K562 (cell line): ENCODE measurements around the gene SLC38A10. TPM values are rescaled to one million over a fixed set of nuclear protein-coding genes. Genes with fewer than 3 reads are reported as not detected.

Experiments
- BMI1 ChIP-seq: fragments of 150-350 bp; IDR thresholded peaks from 2 replicates; pipeline ENCODE4 v1.6.1; 2014; ENCODE audit warnings: low read length
- HDAC6 ChIP-seq: IDR thresholded peaks from 2 replicates; pipeline ENCODE4 v1.6.1; 2012; ENCODE audit warnings: low read depth, mild to moderate bottlenecking, control low read depth, inconsistent platforms, low read length, moderate library complexity
- HMG20A ChIP-seq: fragments of 450-650 bp; formaldehyde crosslinking; conservative IDR thresholded peaks from 2 replicates; pipeline ENCODE4 v1.4.0; 2020; ENCODE audit warnings: mild to moderate bottlenecking, mixed read lengths
- MEIS2 ChIP-seq: fragments of 450-650 bp; IDR thresholded peaks from 2 replicates; pipeline ENCODE4 v1.6.1; 2014; ENCODE audit warnings: mild to moderate bottlenecking; ENCODE audit not compliant: partially characterized antibody
- NFE2 ChIP-seq: IDR thresholded peaks from 2 replicates; pipeline ENCODE4 v1.6.1; 2014; ENCODE audit warnings: antibody characterized with exemption, low read depth
- POLR2AphosphoS2 ChIP-seq: IDR thresholded peaks from 2 replicates; pipeline ENCODE4 v1.6.1; 2012; ENCODE audit warnings: low read length, improper control_type of control experiment
- POLR2B ChIP-seq: fragments of 450-650 bp; IDR thresholded peaks from 2 replicates; pipeline ENCODE4 v1.6.1; 2018; ENCODE audit warnings: low read depth; ENCODE audit not compliant: partially characterized antibody
- POLR3A ChIP-seq: IDR thresholded peaks from 2 replicates; pipeline ENCODE4 v1.6.1; 2011; ENCODE audit warnings: borderline replicate concordance, mild to moderate bottlenecking, moderate library complexity; ENCODE audit not compliant: insufficient read length, insufficient read depth; ENCODE audit errors: extremely low read depth
- RAD21 ChIP-seq, 2 experiments: fragments of 250-450 bp in 1 of 2; fragments of 450-650 bp in 1 of 2; sonication (Bioruptor Pico) in 1 of 2; formaldehyde crosslinking in 1 of 2; IDR thresholded peaks in 1 of 2; conservative IDR thresholded peaks in 1 of 2; 2 replicates each; pipeline versions ENCODE4 v1.4.0 to v1.8.0; 2020 to 2022; ENCODE audit warnings: mild to moderate bottlenecking in 2 of 2, moderate library complexity in 1 of 2
- RBBP5 ChIP-seq: fragments of 200-600 bp; sonication (generic); IDR thresholded peaks from 2 replicates; pipeline ENCODE4 v1.6.1; 2012; ENCODE audit warnings: borderline replicate concordance, mild to moderate bottlenecking, low read length, control low read depth, inconsistent platforms; ENCODE audit not compliant: insufficient read depth, poor library complexity, severe bottlenecking
- STAT5B ChIP-seq: fragments of 250-450 bp; sonication (Bioruptor Pico); IDR thresholded peaks from 2 replicates; pipeline ENCODE4 v1.8.0; 2021; ENCODE audit warnings: mild to moderate bottlenecking, inconsistent platforms
- ZBTB7A ChIP-seq: IDR thresholded peaks from 2 replicates; pipeline ENCODE4 v1.6.1; 2011; ENCODE audit warnings: low read depth, mild to moderate bottlenecking, low read length, moderate library complexity, borderline replicate concordance; ENCODE audit not compliant: control insufficient read depth
- ZNF239 ChIP-seq: fragments of 250-450 bp; sonication (Bioruptor Pico); IDR thresholded peaks from 2 replicates; pipeline ENCODE4 v1.4.0; 2020; ENCODE audit warnings: mild to moderate bottlenecking
- polyA plus RNA-seq, 8 experiments: library from polyadenylated mRNA; depleted of rRNA in 4 of 8; stranded (reverse) in 5 of 8; unstranded in 3 of 8; fragments of >200 nt; fragmentation: Nextera tagmentation in 2 of 8; fragmentation: Illumina TruSeq in 1 of 8; extraction: Ambion mirVana in 2 of 8; extraction: Trizol in 1 of 8; gene quantifications; 2 replicates each; pipeline versions ENCODE4 v1.2.1 to v1.2.3, GENCODE V29; 2011 to 2014; ENCODE audit warnings: inconsistent platforms in 1 of 8, missing spikeins in 1 of 8
- total RNA-seq, 7 experiments: library from RNA; depleted of rRNA in 6 of 7; stranded (reverse); fragments of >200 nt in 6 of 7; fragmentation: Illumina TruSeq in 2 of 7; extraction: Trizol in 2 of 7; gene quantifications; 2 replicates each; pipeline versions ENCODE4 v1.2.1 to v1.2.3, GENCODE V29; 2011 to 2021; ENCODE audit warnings: low replicate concordance in 1 of 7
- TF ChIP-seq, protein P1 (sequence below): fragments of 450-650 bp; IDR thresholded peaks from 2 replicates; pipeline ENCODE4 v1.6.1; 2016; ENCODE audit warnings: mild to moderate bottlenecking, moderate library complexity
- TF ChIP-seq, protein P2 (sequence below): sonication (generic); formaldehyde crosslinking; IDR thresholded peaks from 2 replicates; pipeline ENCODE4 v1.8.0; 2022; ENCODE audit warnings: mild to moderate bottlenecking, missing genetic modification reagents

SLC38A10 gene
- total and polyA plus RNA-seq, 9 of the 15 experiments (the other 6 are each of a cell fraction or from before 2014, with no cell fraction given), result 0.45 to 54.2 (median 13.8) TPM

DNA sequence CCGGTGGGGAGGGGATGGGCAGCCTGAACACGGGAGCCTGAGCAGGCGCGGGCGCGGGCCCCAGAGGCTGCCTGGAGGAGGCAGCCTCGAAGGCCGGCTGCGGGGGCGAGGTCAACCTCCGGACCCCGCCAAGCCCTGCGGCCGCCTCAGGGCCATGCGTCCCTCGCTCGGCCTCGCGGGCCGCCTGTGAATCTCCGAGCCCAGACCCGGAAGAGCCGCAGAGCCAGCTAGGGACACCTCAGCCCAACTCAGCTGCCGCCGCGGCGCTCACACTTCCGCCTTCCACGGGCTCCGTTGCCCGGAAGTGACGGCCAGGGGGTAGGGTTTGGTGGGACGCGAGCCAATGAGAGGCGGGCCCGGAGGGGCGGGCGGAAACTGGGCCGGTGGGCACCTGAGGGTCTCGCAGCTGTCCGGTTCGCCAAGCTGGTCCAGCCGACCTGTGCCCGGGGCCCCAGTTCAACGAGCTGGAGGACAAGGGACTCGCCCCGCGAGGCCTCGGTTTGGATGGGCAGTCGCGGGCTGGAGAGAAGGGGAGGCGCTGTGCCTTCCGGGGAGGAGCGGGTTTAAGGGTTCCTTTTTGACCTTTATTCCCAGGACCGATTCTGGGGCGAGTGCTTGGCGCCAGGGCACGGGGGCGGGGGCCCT lies at the start of gene SLC38A10 (continued):
- TF ChIP-seq, protein P1, sequence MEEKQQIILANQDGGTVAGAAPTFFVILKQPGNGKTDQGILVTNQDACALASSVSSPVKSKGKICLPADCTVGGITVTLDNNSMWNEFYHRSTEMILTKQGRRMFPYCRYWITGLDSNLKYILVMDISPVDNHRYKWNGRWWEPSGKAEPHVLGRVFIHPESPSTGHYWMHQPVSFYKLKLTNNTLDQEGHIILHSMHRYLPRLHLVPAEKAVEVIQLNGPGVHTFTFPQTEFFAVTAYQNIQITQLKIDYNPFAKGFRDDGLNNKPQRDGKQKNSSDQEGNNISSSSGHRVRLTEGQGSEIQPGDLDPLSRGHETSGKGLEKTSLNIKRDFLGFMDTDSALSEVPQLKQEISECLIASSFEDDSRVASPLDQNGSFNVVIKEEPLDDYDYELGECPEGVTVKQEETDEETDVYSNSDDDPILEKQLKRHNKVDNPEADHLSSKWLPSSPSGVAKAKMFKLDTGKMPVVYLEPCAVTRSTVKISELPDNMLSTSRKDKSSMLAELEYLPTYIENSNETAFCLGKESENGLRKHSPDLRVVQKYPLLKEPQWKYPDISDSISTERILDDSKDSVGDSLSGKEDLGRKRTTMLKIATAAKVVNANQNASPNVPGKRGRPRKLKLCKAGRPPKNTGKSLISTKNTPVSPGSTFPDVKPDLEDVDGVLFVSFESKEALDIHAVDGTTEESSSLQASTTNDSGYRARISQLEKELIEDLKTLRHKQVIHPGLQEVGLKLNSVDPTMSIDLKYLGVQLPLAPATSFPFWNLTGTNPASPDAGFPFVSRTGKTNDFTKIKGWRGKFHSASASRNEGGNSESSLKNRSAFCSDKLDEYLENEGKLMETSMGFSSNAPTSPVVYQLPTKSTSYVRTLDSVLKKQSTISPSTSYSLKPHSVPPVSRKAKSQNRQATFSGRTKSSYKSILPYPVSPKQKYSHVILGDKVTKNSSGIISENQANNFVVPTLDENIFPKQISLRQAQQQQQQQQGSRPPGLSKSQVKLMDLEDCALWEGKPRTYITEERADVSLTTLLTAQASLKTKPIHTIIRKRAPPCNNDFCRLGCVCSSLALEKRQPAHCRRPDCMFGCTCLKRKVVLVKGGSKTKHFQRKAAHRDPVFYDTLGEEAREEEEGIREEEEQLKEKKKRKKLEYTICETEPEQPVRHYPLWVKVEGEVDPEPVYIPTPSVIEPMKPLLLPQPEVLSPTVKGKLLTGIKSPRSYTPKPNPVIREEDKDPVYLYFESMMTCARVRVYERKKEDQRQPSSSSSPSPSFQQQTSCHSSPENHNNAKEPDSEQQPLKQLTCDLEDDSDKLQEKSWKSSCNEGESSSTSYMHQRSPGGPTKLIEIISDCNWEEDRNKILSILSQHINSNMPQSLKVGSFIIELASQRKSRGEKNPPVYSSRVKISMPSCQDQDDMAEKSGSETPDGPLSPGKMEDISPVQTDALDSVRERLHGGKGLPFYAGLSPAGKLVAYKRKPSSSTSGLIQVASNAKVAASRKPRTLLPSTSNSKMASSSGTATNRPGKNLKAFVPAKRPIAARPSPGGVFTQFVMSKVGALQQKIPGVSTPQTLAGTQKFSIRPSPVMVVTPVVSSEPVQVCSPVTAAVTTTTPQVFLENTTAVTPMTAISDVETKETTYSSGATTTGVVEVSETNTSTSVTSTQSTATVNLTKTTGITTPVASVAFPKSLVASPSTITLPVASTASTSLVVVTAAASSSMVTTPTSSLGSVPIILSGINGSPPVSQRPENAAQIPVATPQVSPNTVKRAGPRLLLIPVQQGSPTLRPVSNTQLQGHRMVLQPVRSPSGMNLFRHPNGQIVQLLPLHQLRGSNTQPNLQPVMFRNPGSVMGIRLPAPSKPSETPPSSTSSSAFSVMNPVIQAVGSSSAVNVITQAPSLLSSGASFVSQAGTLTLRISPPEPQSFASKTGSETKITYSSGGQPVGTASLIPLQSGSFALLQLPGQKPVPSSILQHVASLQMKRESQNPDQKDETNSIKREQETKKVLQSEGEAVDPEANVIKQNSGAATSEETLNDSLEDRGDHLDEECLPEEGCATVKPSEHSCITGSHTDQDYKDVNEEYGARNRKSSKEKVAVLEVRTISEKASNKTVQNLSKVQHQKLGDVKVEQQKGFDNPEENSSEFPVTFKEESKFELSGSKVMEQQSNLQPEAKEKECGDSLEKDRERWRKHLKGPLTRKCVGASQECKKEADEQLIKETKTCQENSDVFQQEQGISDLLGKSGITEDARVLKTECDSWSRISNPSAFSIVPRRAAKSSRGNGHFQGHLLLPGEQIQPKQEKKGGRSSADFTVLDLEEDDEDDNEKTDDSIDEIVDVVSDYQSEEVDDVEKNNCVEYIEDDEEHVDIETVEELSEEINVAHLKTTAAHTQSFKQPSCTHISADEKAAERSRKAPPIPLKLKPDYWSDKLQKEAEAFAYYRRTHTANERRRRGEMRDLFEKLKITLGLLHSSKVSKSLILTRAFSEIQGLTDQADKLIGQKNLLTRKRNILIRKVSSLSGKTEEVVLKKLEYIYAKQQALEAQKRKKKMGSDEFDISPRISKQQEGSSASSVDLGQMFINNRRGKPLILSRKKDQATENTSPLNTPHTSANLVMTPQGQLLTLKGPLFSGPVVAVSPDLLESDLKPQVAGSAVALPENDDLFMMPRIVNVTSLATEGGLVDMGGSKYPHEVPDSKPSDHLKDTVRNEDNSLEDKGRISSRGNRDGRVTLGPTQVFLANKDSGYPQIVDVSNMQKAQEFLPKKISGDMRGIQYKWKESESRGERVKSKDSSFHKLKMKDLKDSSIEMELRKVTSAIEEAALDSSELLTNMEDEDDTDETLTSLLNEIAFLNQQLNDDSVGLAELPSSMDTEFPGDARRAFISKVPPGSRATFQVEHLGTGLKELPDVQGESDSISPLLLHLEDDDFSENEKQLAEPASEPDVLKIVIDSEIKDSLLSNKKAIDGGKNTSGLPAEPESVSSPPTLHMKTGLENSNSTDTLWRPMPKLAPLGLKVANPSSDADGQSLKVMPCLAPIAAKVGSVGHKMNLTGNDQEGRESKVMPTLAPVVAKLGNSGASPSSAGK, result no peak
- TF ChIP-seq MEIS2, result peak; percentile 2
- TF ChIP-seq HDAC6, result no peak
- peak; percentile 99 for TF ChIP-seq ZBTB7A
- peak; percentile 71; the same call in 1 of the 2 replicates for TF ChIP-seq POLR2AphosphoS2
- no peak for TF ChIP-seq BMI1
- TF ChIP-seq HMG20A, result no peak
- no peak for TF ChIP-seq NFE2
- TF ChIP-seq, protein P2, sequence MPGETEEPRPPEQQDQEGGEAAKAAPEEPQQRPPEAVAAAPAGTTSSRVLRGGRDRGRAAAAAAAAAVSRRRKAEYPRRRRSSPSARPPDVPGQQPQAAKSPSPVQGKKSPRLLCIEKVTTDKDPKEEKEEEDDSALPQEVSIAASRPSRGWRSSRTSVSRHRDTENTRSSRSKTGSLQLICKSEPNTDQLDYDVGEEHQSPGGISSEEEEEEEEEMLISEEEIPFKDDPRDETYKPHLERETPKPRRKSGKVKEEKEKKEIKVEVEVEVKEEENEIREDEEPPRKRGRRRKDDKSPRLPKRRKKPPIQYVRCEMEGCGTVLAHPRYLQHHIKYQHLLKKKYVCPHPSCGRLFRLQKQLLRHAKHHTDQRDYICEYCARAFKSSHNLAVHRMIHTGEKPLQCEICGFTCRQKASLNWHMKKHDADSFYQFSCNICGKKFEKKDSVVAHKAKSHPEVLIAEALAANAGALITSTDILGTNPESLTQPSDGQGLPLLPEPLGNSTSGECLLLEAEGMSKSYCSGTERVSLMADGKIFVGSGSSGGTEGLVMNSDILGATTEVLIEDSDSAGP (CRISPR knock-in tag), result no peak
- TF ChIP-seq POLR2B, result peak; percentile 90
- no peak; the same call in 1 of the 2 replicates for TF ChIP-seq ZNF239
- TF ChIP-seq POLR3A, result no peak
- TF ChIP-seq RAD21 (CRISPR knock-in tag; conservative IDR thresholded peaks at IDR 0.05 in 1 of 2, IDR thresholded peaks at IDR 0.05 in 1 of 2), result no peak
- TF ChIP-seq STAT5B (CRISPR knock-in tag), result no peak
- peak; percentile 94 for TF ChIP-seq RBBP5
